Kidney tubule cell (primary cell): ENCODE measurements around the gene RAD23B.
"Not testable (repeated sequence)": the region's sequence is repeated elsewhere in the genome, so short reads cannot be mapped to it uniquely, and the experiment has no call there.

ENCODE experiments used
- DNase-seq: peaks from one replicate; pipeline ENCODE4 v3.0.0-alpha.2; 2018; ENCODE audit warnings: low spot score

The RAD23B gene

DNA sequence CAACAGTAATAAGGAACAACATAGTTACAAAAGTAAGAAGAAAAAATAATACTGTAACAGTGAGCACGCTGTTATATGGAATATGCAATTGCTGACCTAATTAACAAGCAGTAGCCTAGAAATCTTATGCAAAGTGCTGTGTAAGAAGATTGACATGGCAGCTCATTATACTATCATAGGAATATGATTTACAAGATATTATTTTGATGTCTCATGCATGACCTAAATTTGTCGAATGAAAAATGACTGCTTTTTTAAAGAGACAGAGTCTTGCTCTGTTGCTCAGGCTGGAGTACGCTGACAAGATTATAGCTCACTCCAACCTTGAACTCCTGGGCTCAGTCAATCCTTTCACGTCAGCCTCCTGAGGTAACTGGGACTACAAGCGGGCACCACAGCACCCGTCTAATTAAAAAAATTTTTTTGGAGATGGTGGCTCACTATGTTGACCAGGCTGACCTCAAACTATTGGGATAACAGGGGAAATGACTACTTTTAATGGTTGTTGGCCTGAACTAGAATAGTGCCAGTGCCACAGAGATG is 10.5 kb downstream of the RAD23B start:
- no peak for DNase-seq

DNA sequence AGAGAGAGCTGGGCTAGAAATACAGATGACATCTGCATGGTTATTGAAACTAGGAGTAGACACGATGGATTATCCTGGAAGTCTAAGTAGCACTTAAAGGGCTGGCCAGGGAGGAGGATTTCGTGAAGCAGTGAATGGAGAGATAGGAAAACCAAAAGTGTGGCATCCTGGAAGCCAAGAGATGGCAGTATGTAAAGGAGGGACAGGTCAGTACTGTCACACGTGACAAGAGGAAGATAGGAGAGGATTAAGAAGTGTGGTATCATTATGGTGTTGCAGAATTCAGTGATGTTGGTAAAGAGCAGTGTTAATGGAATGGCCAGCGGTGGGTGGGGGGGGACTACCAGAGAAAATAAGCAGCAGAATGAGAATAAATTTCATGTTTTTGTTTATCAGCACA is 11.7 kb downstream of the RAD23B start:
- DNase-seq: no peak

DNA sequence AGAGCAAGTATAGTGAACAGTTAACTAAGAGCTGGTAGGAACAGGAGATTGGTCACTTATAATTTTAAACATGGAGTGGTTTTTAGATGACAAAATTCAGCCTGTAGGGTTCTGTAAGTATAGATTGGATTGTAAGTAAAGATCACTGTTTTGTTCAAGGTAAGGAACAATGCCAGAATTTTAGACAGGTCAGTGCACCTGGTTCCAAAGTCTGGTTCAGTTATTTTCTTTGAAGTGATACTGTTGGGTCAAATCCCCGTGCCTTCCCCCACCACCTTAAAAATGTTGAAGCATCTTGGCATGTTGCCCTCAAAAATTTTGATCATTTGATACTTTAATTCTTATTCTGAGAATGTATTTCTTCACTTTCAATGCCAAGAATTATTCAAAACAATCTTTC is 12.9 kb downstream of the RAD23B start:
- no peak for DNase-seq

DNA sequence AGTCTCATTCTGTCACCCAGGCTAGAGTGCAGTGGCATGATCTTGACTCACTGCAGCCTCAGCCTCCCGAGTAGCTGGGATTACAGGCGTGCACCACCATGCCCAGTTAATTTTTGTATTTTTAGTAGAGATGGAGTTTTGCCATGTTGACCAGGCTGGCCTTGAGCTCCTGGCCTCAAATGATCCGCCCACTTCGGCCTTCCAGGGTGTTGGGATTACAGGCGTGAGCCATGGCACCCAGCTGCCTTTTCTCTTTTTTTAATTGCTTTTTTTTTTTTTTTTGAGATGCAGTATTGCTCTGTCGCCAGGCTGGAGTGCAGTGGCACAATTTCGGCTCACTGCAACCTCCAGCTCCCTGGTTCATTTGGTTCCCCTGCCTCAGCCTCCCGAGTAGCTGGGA is 13.5 kb downstream of the RAD23B start:
- DNase-seq: not testable (repeated sequence)

DNA sequence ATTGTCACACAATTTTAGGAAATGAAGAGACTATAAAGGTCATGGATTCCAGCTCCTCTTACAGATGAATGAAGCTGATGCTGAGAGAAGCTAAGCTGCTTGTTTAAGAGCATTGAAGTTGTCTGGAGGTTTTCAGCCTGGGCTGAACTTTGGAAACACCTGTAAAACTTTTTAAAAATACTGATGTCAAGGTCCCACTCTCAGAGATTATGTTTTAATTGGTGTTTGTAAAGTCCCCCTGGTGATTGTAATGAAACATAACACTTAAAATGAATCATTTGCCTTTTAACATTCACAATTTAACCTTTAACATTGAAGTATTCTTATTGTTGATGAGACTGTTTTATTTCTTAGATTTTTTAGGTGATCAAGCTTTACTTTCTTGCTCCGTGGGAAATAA is 16.4 kb downstream of the RAD23B start:
- DNase-seq: no peak

- no peak for DNase-seq
Measured at GRCh38 chr9:107306308-107306707, 23.2 kb downstream of the RAD23B start.

DNA sequence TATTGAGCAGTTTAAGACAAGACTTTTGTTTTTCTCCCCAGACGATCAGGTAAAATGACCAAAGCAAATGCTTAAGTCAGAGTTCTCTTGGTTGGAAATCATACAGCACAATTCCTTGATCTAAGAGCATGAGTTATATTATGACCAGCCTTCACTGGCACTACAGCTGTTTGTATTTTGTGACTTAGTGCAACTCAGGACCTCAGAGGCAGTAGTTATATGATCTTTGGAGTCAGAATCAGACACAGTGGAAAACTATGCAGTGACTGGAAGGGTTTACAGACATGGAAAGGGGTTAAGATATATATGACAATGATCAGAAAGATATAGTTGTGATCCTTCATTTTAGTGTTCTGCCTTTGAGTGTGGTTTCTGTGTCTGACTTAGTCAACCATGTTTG is 24.3 kb downstream of the RAD23B start:
- DNase-seq: no peak

DNA sequence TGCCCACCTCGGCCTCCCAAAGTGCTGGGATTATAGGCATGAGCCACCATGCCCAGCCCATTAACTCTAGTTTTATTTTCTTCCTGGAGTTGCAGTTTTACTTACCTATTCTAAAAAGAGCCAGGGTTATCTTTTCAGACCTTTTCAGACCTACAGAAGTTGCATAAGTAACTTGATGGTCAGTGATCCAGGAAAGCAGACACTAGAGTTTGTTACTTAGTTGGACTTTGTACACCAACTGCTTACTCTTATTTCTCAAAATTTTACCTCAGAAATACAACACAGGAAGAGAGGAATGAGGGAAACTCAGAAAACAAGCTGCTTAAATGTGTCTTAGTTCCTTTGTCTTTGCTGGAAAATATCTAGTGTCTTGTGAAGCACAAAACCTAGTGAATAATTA is 25.4 kb downstream of the RAD23B start:
- DNase-seq: no peak

DNA sequence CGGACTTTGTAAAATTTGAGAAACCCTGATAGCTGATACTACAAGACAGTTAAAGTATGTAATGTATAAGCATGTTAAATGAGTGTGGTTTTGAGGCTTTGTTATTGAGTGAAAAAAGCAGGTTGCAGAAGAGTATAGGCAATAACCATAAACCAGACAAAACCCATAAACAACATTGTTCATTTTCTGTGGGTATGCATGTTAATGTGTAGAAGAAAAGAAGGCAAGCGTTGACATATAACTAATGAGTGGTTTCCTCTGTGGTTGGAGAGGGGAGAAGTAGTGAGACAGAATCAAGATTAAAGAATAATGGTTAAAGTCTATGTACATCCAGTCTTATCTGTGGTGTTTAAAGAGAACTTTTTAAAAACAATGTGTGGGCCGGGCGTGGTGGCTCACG is 26.2 kb downstream of the RAD23B start:
- no peak for DNase-seq

GRCh38 chr9:107312376-107313050 is 29.4 kb downstream of the RAD23B start:
- DNase-seq: no peak

GRCh38 chr9:107313555-107314096 is 30.5 kb downstream of the RAD23B start:
- DNase-seq: no peak

- DNase-seq: no peak
Measured at GRCh38 chr9:107314763-107315162, 31.7 kb downstream of the RAD23B start.

GRCh38 chr9:107316795-107317661 is 33.9 kb downstream of the RAD23B start:
- no peak for DNase-seq

- no peak for DNase-seq
Measured at GRCh38 chr9:107322643-107323042, 39.6 kb downstream of the RAD23B start.

- DNase-seq: no peak
Measured at GRCh38 chr9:107323836-107324585, 40.9 kb downstream of the RAD23B start.

GRCh38 chr9:107325842-107326241 is 42.8 kb downstream of the RAD23B start:
- DNase-seq: no peak

- DNase-seq: no peak
Measured at GRCh38 chr9:107328510-107328909, 45.4 kb downstream of the RAD23B start.

DNA sequence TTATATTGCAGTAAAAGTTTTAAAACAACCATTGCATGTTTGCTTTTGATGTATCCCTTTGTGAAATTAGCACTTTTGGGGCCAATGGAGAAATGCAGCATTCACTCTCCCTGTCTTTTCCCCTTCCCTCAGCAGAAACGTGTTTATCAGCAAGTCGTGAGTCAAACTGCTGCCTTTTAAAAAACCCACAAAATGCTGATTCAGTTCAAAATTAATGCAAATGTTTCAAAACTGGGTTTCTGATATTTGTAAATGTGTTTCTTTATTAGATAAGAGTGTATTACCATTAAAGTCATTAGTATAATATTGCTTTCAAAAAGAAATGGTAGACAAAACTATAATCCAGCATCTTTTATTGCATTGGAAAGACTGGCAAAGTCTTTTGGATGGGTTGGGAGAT is 47.3 kb downstream of the RAD23B start:
- no peak for DNase-seq

DNA sequence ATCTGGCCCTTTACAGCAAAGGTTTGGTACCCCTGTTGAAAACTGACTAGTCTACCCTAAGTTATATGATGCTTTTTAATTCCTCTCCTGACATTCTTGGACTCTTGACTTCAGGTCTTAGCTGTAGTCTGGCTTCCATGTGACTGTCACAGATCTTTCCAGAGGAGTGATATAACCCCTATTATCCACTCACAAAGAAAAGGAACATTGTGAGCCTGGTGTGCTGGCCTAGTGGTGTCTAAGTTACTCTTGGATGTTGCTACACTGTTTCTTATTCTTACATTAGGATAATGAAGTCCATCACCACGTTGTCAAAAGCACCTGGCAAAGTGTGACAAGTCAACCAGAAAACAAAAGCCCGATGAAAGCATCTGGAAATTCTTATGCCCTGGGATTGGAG is 49.8 kb downstream of the RAD23B start:
- no peak for DNase-seq

DNA sequence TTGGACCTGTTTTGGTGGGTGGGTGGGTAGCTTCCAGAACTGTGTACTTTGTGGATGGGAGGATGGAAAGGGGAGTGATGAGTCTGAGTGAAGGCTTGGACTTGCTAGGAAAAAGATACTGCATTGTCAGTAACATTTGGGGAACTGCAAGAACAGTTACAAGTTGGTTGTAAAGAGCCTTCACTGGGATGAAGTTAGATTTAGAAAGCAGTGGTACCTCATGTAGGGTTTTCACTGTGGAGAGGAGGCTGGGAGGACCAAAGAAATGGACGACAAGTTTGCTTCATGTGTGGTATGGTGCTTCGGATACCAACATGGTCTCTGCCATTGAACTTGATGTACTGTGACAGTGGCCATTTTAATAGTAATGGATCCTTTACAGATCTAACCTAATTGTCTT is 50.3 kb downstream of the RAD23B start:
- no peak for DNase-seq

- DNase-seq: no peak
Measured at GRCh38 chr9:107334103-107334776, 51.2 kb downstream of the RAD23B start.

DNA sequence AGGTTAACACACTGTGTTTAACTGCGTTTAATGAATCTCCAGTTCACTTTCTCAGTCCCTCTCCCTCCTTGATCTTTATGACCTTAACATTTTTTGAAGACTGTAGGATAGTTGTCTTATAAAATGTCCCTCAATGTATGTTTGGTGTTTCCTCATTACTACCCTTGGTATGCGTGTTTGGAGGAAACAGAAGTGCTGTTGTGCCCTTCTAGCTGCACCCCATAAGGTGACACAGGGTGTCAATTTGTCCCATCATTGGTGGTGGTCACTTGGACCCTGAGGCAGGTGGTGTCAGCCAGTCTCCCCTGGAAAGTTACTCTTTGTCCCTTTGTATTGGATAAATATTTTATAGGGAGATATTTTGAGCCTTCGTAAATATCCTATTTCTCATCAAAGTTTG is 52.3 kb downstream of the RAD23B start:
- no peak for DNase-seq
